GM12878 (cell line): Measurements from ENCODE around the gene BCAS3. TPM values are rescaled to one million over a fixed set of nuclear protein-coding genes. Genes with fewer than 3 reads are reported as not detected.

Source experiments
- ATAC-seq: fragments of 200-7000 bp; cut with Tn5 transposase; 3 replicates; pipeline ENCODE4 v1.9.1; 2020; ENCODE audit warnings: mild to moderate bottlenecking, moderate library complexity
- BruUV-seq: library from RNA; stranded (reverse); fragments of 400-500 nt; replicated peaks from 2 replicates; lab custom pipeline; 2021; lab: Mats Ljungman, UMichigan
- CTCF ChIA-PET: fragments of 300-600 bp; sonication (Branson Sonifier 250); formaldehyde crosslinking; extraction: SDS; loops from one replicate; lab custom pipeline; 2021; ENCODE audit warnings: inconsistent platforms; lab: Yijun Ruan, JAX
- POLR2A ChIA-PET: fragments of 350-600 bp; formaldehyde crosslinking; extraction: SDS; loops from one replicate; lab custom pipeline; 2021; ENCODE audit warnings: inconsistent platforms; lab: Charles Lee
- RAD21 ChIA-PET: fragments of 300-600 bp; sonication (Branson Sonifier 250); formaldehyde crosslinking; loops from one replicate; lab custom pipeline; 2023; ENCODE audit warnings: antibody characterized with exemption; ENCODE audit not compliant: unreplicated experiment; lab: Charles Lee
- SMC1A ChIA-PET: fragments of 300-600 bp; sonication (Branson Sonifier 250); formaldehyde crosslinking; loops from one replicate; lab custom pipeline; 2023; ENCODE audit not compliant: unreplicated experiment, uncharacterized antibody; lab: Charles Lee
- DNase-seq: peaks from one replicate; pipeline ENCODE4 v3.0.0-alpha.2; 2011; ENCODE audit warnings: low read depth, low spot score
- FAIRE-seq: peaks from 3 replicates; lab custom pipeline; 2011; peaks lifted over from hg19 to GRCh38; lab: Jason Lieb, UNC
- H2AFZ ChIP-seq: 2 replicates; pipeline ENCODE4 v1.6.0; 2011; ENCODE audit warnings: low read depth, low read length, control low read depth; ENCODE audit not compliant: control insufficient read depth
- H3K27ac ChIP-seq: 2 replicates; pipeline ENCODE4 v1.5.1; 2011; ENCODE audit warnings: control low read depth; ENCODE audit not compliant: control insufficient read depth, insufficient read depth
- H3K27me3 ChIP-seq, 2 experiments: replicated peaks in 1 of 2; 2 replicates each; pipeline versions ENCODE4 v1.6.0 to v1.6.1; 2011; ENCODE audit warnings: low read length in 1 of 2; ENCODE audit not compliant: control insufficient read depth in 2 of 2, insufficient read depth in 2 of 2
- H3K36me3 ChIP-seq, 2 experiments: 2 replicates each; pipeline ENCODE4 v1.5.1; 2011; ENCODE audit warnings: low read length in 1 of 2; ENCODE audit not compliant: control insufficient read depth in 2 of 2, insufficient read depth in 2 of 2
- H3K4me1 ChIP-seq: 2 replicates; pipeline ENCODE4 v1.6.1; 2011; ENCODE audit warnings: mild to moderate bottlenecking, low read length, moderate library complexity, mixed read lengths; ENCODE audit not compliant: control insufficient read depth, insufficient read depth
- H3K4me2 ChIP-seq: 2 replicates; pipeline ENCODE4 v1.6.0; 2011; ENCODE audit warnings: control low read depth; ENCODE audit not compliant: control insufficient read depth, insufficient read depth
- H3K4me3 ChIP-seq: fragments of 200-600 bp; sonication (generic); 2 replicates; pipeline ENCODE4 v1.5.1; 2016
- H3K79me2 ChIP-seq: 2 replicates; pipeline ENCODE4 v1.6.0; 2011; ENCODE audit warnings: low read length; ENCODE audit not compliant: control insufficient read depth, insufficient read depth
- H3K9ac ChIP-seq: 2 replicates; pipeline ENCODE4 v1.8.0; 2011; ENCODE audit warnings: low read length, control low read depth, mixed read lengths; ENCODE audit not compliant: control insufficient read depth, insufficient read depth
- H3K9me3 ChIP-seq: replicated peaks from 3 replicates; pipeline ENCODE4 v1.5.1; 2011; ENCODE audit warnings: mild to moderate bottlenecking, low read length; ENCODE audit not compliant: control insufficient read depth, insufficient read depth
- H4K20me1 ChIP-seq: 2 replicates; pipeline ENCODE4 v1.6.0; 2011; ENCODE audit not compliant: control insufficient read depth, insufficient read depth
- E4F1 ChIP-seq: fragments of 450-650 bp; IDR thresholded peaks from 2 replicates; pipeline ENCODE4 v1.6.1; 2018; ENCODE audit warnings: borderline replicate concordance, mild to moderate bottlenecking; ENCODE audit not compliant: partially characterized antibody
- IRF3 ChIP-seq: fragments of 450-650 bp; IDR thresholded peaks from 2 replicates; pipeline ENCODE4 v1.6.1; 2014; ENCODE audit warnings: mild to moderate bottlenecking
- WGBS: methylation state at CpG from one replicate; pipeline ENCODE4 v1.1.6; 2016; ENCODE audit warnings: low lambda C conversion rate; ENCODE audit not compliant: insufficient replicate concordance, insufficient coverage; ENCODE audit errors: missing lambda C conversion rate; 5-methylcytosine and 5-hydroxymethylcytosine counted together
- in situ Hi-C: fragments of 300-500 bp; cut with MboI; formaldehyde crosslinking; loops from 9 replicates; pipeline ENCODE4 v1.14.3; 2018; ENCODE audit warnings: mixed read lengths
- intact Hi-C: fragments of 100-400 bp; cut with micrococcal nuclease; formaldehyde crosslinking; loops from one replicate; pipeline ENCODE4 v1.14.2; 2022; ENCODE audit not compliant: unreplicated experiment
- polyA plus RNA-seq, 11 experiments: library from polyadenylated mRNA; depleted of rRNA in 4 of 11; unstranded in 6 of 11; stranded (reverse) in 5 of 11; fragments of >200 nt; fragmentation: Nextera tagmentation in 4 of 11; fragmentation: Illumina TruSeq in 1 of 11; extraction: Ambion mirVana in 4 of 11; extraction: Trizol in 1 of 11; gene quantifications; 1 replicate in 1 of 11; 2 replicates in 10 of 11; pipeline versions ENCODE4 v1.2.1 to v1.2.3, GENCODE V29; 2011 to 2016; ENCODE audit warnings: inconsistent platforms in 2 of 11, missing spikeins in 2 of 11, low read depth in 1 of 11
- total RNA-seq, 4 experiments: library from RNA; depleted of rRNA in 3 of 4; stranded (reverse); fragments of >200 nt in 3 of 4; fragmentation: Illumina TruSeq in 1 of 4; extraction: Trizol in 1 of 4; gene quantifications; 2 replicates each; pipeline versions ENCODE4 v1.2.1 to v1.2.3, GENCODE V29; 2013 to 2021

The BCAS3 gene
- total and polyA plus RNA-seq, 10 of the 15 experiments (the other 5 are each of a cell fraction or from before 2014, with no cell fraction given), result 2.1 to 11.0 (median 6.6) TPM

GRCh38 chr17:61422116-61422799 lies 744.6 kb downstream of the BCAS3 start:
- no peaks in the 10 kb centered on the region for H3K79me2 ChIP-seq
- TF ChIP-seq IRF3 (no peak), E4F1 (peak; percentile 18)
- H3K4me1 ChIP-seq, result no peaks in the 10 kb centered on the region
- 21% methylated on average over 5 of the region's 5 CpGs for WGBS
- no peak overlapping the region for H3K4me3 ChIP-seq
- ChIA-PET RAD21 (no interaction called here), POLR2A (no interaction called here), SMC1A (no interaction called here), CTCF (no interaction called here)
- H3K27me3 ChIP-seq, result peaks cover 0 to 2% of the 10 kb centered on the region in 2 experiments; a peak in 2 of 4 replicates
- ATAC-seq (no peak), FAIRE-seq (no peak), DNase-seq (no peak)
- H3K4me2 ChIP-seq, result no peak overlapping the region
- no peaks in the 10 kb centered on the region for H4K20me1 ChIP-seq
- no peak overlapping the region for H2AFZ ChIP-seq
- H3K9me3 ChIP-seq, result no peaks in the 10 kb centered on the region; the same call in 2 of the 3 replicates
- no peaks in the 10 kb centered on the region for H3K36me3 ChIP-seq
- in situ Hi-C loops (loop anchor here (5.0 kb wide), 1 partner anchor 130 kb away; no protein-coding TSS in a partner anchor), intact Hi-C loops (no loop called here)
- H3K9ac ChIP-seq, result no peak overlapping the region
- no peak overlapping the region for H3K27ac ChIP-seq
- no TSS peak for BruUV-seq
